H1 (cell line): ENCODE data around the gene ZSCAN12. TPM values are rescaled to one million over a fixed set of nuclear protein-coding genes. Genes with fewer than 3 reads are reported as not detected.
"Not testable (repeated sequence)": the region's sequence is repeated elsewhere in the genome, so short reads cannot be mapped to it uniquely, and the experiment has no call there.

Source experiments
- CTCF ChIA-PET: fragments of 300-600 bp; sonication (Branson Sonifier 250); formaldehyde crosslinking; loops from one replicate; lab custom pipeline; 2021; ENCODE audit not compliant: partially characterized antibody; lab: Charles Lee
- POLR2A ChIA-PET: fragments of 300-600 bp; sonication (Branson Sonifier 250); formaldehyde crosslinking; loops from one replicate; lab custom pipeline; 2021; ENCODE audit warnings: inconsistent platforms; ENCODE audit not compliant: partially characterized antibody; lab: Charles Lee
- DNase-seq, 2 experiments: peaks; one replicate each; pipeline versions ENCODE4 v3.0.0 to v3.0.0-alpha.2; 2010 to 2022; ENCODE audit warnings: low spot score in 2 of 2, low read depth in 1 of 2, mixed read lengths in 1 of 2
- FAIRE-seq: peaks from 2 replicates; lab custom pipeline; 2011; peaks lifted over from hg19 to GRCh38; lab: Jason Lieb, UNC
- H2AFZ ChIP-seq: 2 replicates; pipeline ENCODE4 v1.8.1; 2012; ENCODE audit warnings: low read length, inconsistent platforms
- H2AK5ac ChIP-seq: 2 replicates; pipeline ENCODE4 v1.6.1; 2013; ENCODE audit warnings: low read depth, low read length
- H2BK120ac ChIP-seq: replicated peaks from 2 replicates; pipeline ENCODE3; 2013; ENCODE audit warnings: low read depth, low read length, inconsistent platforms
- H2BK12ac ChIP-seq: 2 replicates; pipeline ENCODE4 v1.6.1; 2013; ENCODE audit warnings: low read depth, low read length
- H2BK15ac ChIP-seq: 2 replicates; pipeline ENCODE4 v1.6.1; 2013; ENCODE audit warnings: low read length
- H2BK20ac ChIP-seq: 2 replicates; pipeline ENCODE4 v1.6.1; 2013; ENCODE audit warnings: low read length
- H2BK5ac ChIP-seq: 2 replicates; pipeline ENCODE4 v1.6.1; 2013; ENCODE audit warnings: low read depth, low read length
- H3K14ac ChIP-seq: 2 replicates; pipeline ENCODE4 v1.6.1; 2013; ENCODE audit warnings: inconsistent platforms; ENCODE audit not compliant: insufficient read length
- H3K18ac ChIP-seq: 2 replicates; pipeline ENCODE4 v1.6.1; 2013; ENCODE audit warnings: low read length; ENCODE audit errors: extremely low read depth
- H3K23ac ChIP-seq: 2 replicates; pipeline ENCODE4 v1.6.1; 2013; ENCODE audit warnings: inconsistent platforms; ENCODE audit not compliant: insufficient read length
- H3K23me2 ChIP-seq: 2 replicates; pipeline ENCODE4 v1.6.1; 2013; ENCODE audit warnings: low read depth, low read length
- H3K27ac ChIP-seq: 2 replicates; pipeline ENCODE4 v1.6.1; 2011; ENCODE audit warnings: low read depth, low read length, inconsistent platforms
- H3K27me3 ChIP-seq, 4 experiments: replicated peaks in 1 of 4; 1 replicate in 1 of 4; 2 replicates in 3 of 4; pipeline versions ENCODE4 v1.6.1 to v1.8.1; 2011 to 2013; ENCODE audit warnings: low read length in 3 of 4, mild to moderate bottlenecking in 3 of 4, inconsistent platforms in 2 of 4, mixed read lengths in 2 of 4, moderate library complexity in 1 of 4; ENCODE audit not compliant: control insufficient read depth in 3 of 4, insufficient read depth in 3 of 4; ENCODE audit errors: extremely low read depth in 1 of 4
- H3K36me3 ChIP-seq, 4 experiments: 2 replicates each; pipeline versions ENCODE4 v1.6.1 to v1.8.1; 2011 to 2013; ENCODE audit warnings: mild to moderate bottlenecking in 4 of 4, low read length in 3 of 4, moderate library complexity in 2 of 4, control low read depth in 1 of 4, inconsistent platforms in 1 of 4; ENCODE audit not compliant: insufficient read depth in 4 of 4, control insufficient read depth in 2 of 4
- H3K4ac ChIP-seq: replicated peaks from 2 replicates; pipeline ENCODE3; 2013; ENCODE audit warnings: low read length, low read depth, mixed read lengths, inconsistent platforms; ENCODE audit not compliant: insufficient read length
- H3K4me1 ChIP-seq, 4 experiments: replicated peaks in 1 of 4; 1 replicate in 1 of 4; 2 replicates in 3 of 4; pipeline versions ENCODE4 v1.6.1 to v1.8.1; 2011 to 2013; ENCODE audit warnings: low read length in 3 of 4, inconsistent platforms in 2 of 4, mixed read lengths in 1 of 4; ENCODE audit not compliant: insufficient read depth in 4 of 4, control insufficient read depth in 3 of 4
- H3K4me2 ChIP-seq, 2 experiments: 2 replicates each; pipeline versions ENCODE4 v1.6.1 to v1.8.1; 2011 to 2013; ENCODE audit warnings: low read depth in 2 of 2, low read length in 2 of 2, control low read depth in 1 of 2, inconsistent platforms in 1 of 2, mild to moderate bottlenecking in 1 of 2; ENCODE audit not compliant: insufficient read depth in 1 of 2
- H3K4me3 ChIP-seq, 4 experiments: fragments of 200-600, 300-600 bp in 1 of 4; sonication (generic), shearing (Covaris generic), sonication (Bioruptor Twin) in 1 of 4; 2 replicates each; pipeline versions ENCODE4 v1.5.1 to v1.8.1; 2011 to 2016; ENCODE audit warnings: low read length in 4 of 4, low read depth in 3 of 4, control low read depth in 2 of 4, inconsistent platforms in 2 of 4, mild to moderate bottlenecking in 2 of 4, mixed read lengths in 1 of 4, moderate library complexity in 1 of 4; ENCODE audit not compliant: insufficient read depth in 2 of 4; ENCODE audit errors: extremely low read depth in 1 of 4
- H3K56ac ChIP-seq: replicated peaks from 2 replicates; pipeline ENCODE3; 2013; ENCODE audit warnings: low read depth, mild to moderate bottlenecking, mixed read lengths, low read length, inconsistent platforms; ENCODE audit not compliant: insufficient read length
- H3K79me1 ChIP-seq: 2 replicates; pipeline ENCODE4 v1.6.1; 2013; ENCODE audit warnings: low read depth, low read length, control low read depth
- H3K79me2 ChIP-seq, 2 experiments: 2 replicates each; pipeline versions ENCODE4 v1.6.1 to v1.8.1; 2012 to 2013; ENCODE audit warnings: low read length in 2 of 2, mild to moderate bottlenecking in 2 of 2, inconsistent platforms in 1 of 2; ENCODE audit not compliant: insufficient read depth in 2 of 2, control insufficient read depth in 1 of 2
- H3K9ac ChIP-seq, 4 experiments: replicated peaks in 1 of 4; 1 replicate in 1 of 4; 2 replicates in 3 of 4; pipeline versions ENCODE4 v1.6.1 to v1.8.1; 2011 to 2013; ENCODE audit warnings: low read depth in 3 of 4, low read length in 3 of 4, control low read depth in 2 of 4, mild to moderate bottlenecking in 2 of 4, moderate library complexity in 2 of 4, inconsistent platforms in 1 of 4; ENCODE audit errors: extremely low read depth in 1 of 4
- H3K9me3 ChIP-seq, 2 experiments: 2 replicates each; pipeline versions ENCODE4 v1.6.1 to v1.8.1; 2012 to 2013; ENCODE audit warnings: mild to moderate bottlenecking in 2 of 2, moderate library complexity in 2 of 2, control low read depth in 1 of 2, inconsistent platforms in 1 of 2, low read depth in 1 of 2, low read length in 1 of 2, mixed read lengths in 1 of 2; ENCODE audit not compliant: insufficient read depth in 2 of 2
- H4K20me1 ChIP-seq, 2 experiments: replicated peaks in 1 of 2; 2 replicates each; pipeline versions ENCODE3 to v1.8.1; 2011 to 2013; ENCODE audit warnings: inconsistent platforms in 2 of 2, low read length in 2 of 2, mild to moderate bottlenecking in 1 of 2; ENCODE audit not compliant: insufficient read depth in 2 of 2, control insufficient read depth in 1 of 2
- H4K5ac ChIP-seq: 2 replicates; pipeline ENCODE4 v1.6.1; 2013; ENCODE audit warnings: low read length, low read depth, mixed read lengths, inconsistent platforms; ENCODE audit not compliant: insufficient read length
- H4K8ac ChIP-seq: 2 replicates; pipeline ENCODE4 v1.8.0; 2013; ENCODE audit warnings: mild to moderate bottlenecking, moderate library complexity, low read length, inconsistent platforms; ENCODE audit not compliant: insufficient read depth; ENCODE audit errors: extremely low read depth
- H4K91ac ChIP-seq: replicated peaks from 2 replicates; pipeline ENCODE3; 2013; ENCODE audit warnings: low read length, mixed read lengths, inconsistent platforms; ENCODE audit not compliant: insufficient read length
- CBX5 ChIP-seq: fragments of 300-800, 300-1000 bp; sonication (generic); IDR thresholded peaks from 2 replicates; pipeline ENCODE4 v1.7.1; 2016; ENCODE audit warnings: antibody characterized with exemption, low read length, low read depth
- WGBS, 2 experiments: shearing (Covaris generic) in 1 of 2; methylation state at CpG; one replicate each; pipeline versions ENCODE4 v1.1.6 to v1.1.7; 2013 to 2015; ENCODE audit warnings: low lambda C conversion rate in 2 of 2, mixed read lengths in 2 of 2, inconsistent platforms in 1 of 2, low coverage in 1 of 2, missing lambda C conversion rate in 1 of 2; ENCODE audit not compliant: insufficient replicate concordance in 2 of 2, insufficient coverage in 1 of 2, insufficient read length in 1 of 2; ENCODE audit errors: extremely low coverage in 1 of 2, missing lambda C conversion rate in 1 of 2; 5-methylcytosine and 5-hydroxymethylcytosine counted together
- polyA plus RNA-seq, 7 experiments: library from polyadenylated mRNA; depleted of rRNA in 3 of 7; stranded (reverse) in 5 of 7; unstranded in 2 of 7; fragments of >200 nt in 5 of 7; fragments of 200-250 nt in 2 of 7; gene quantifications; 1 replicate in 5 of 7; 2 replicates in 1 of 7; 4 replicates in 1 of 7; pipeline versions ENCODE4 v1.2.1 to v1.2.3, GENCODE V29; 2011 to 2013; ENCODE audit warnings: missing spikeins in 2 of 7, mixed read lengths in 2 of 7
- total RNA-seq: library from RNA; stranded (reverse); fragmentation: NEBNext Ultra II Directional; extraction: Animal tissue kit (Norgen Biotek cat#: 25700); gene quantifications from 2 replicates; pipeline ENCODE4 v1.2.1, GENCODE V29; 2021

The ZSCAN12 gene
- total and polyA plus RNA-seq, 2 of the 8 experiments (the other 6 are each of a cell fraction or from before 2014, with no cell fraction given), result 2.2 to 9.6 TPM

GRCh38 chr6:28368522-28368921, 31.0 kb downstream of the ZSCAN12 start:
- Histone ChIP-seq H3K9me3 (no peaks in the 10 kb centered on the region), H3K4me2 (no peak overlapping the region), H2AK5ac (no peak overlapping the region), H3K14ac (no peak overlapping the region), H3K4me1 (no peaks in the 10 kb centered on the region), H4K20me1 (no peaks in the 10 kb centered on the region), H2BK5ac (no peak overlapping the region), H3K4ac (no peak overlapping the region), H4K8ac (no peak overlapping the region), H2BK120ac (no peak overlapping the region), H2BK15ac (no peak overlapping the region), H3K79me2 (no peaks in the 10 kb centered on the region), H2AFZ (no peak overlapping the region), H3K23me2 (no peaks in the 10 kb centered on the region), H4K91ac (no peak overlapping the region), H3K36me3 (peaks cover 9 to 22% (median 14%) of the 10 kb centered on the region in 4 experiments; a peak in 6 of 8 replicates), H3K4me3 (no peak overlapping the region), H3K27ac (no peak overlapping the region), H3K79me1 (no peaks in the 10 kb centered on the region), H3K27me3 (no peaks in the 10 kb centered on the region), H2BK12ac (no peak overlapping the region), H3K9ac (no peak overlapping the region), H3K18ac (no peak overlapping the region), H3K56ac (no peak overlapping the region), H2BK20ac (no peak overlapping the region), H4K5ac (no peak overlapping the region), H3K23ac (no peak overlapping the region)
- CTCF ChIA-PET, result no interaction called here
- 87% methylated on average over 4 of the region's 4 CpGs; no CpG with 5 or more reads in 1 of the 2 experiments for WGBS, 2 experiments
- DNase-seq (no peak), FAIRE-seq (no peak)
- no peak for TF ChIP-seq CBX5
- POLR2A ChIA-PET, result interaction anchor here (0.6 kb wide), 1 partner anchor 136 kb away, joined by 3 read pairs; no protein-coding TSS in a partner anchor

GRCh38 chr6:28365590-28365989, 34.0 kb downstream of the ZSCAN12 start:
- H3K4me1 ChIP-seq, H3K23ac ChIP-seq, H4K8ac ChIP-seq, H4K91ac ChIP-seq, H3K56ac ChIP-seq, H3K4me2 ChIP-seq, POLR2A ChIA-PET, H2AK5ac ChIP-seq, DNase-seq, H3K79me2 ChIP-seq, H2BK12ac ChIP-seq, H3K9me3 ChIP-seq, H3K23me2 ChIP-seq, FAIRE-seq, H3K27me3 ChIP-seq, H3K4me3 ChIP-seq, H3K79me1 ChIP-seq, H3K9ac ChIP-seq, H3K4ac ChIP-seq, H2BK15ac ChIP-seq, H3K27ac ChIP-seq, H2BK5ac ChIP-seq, H2BK120ac ChIP-seq, H3K18ac ChIP-seq, H4K5ac ChIP-seq, H2AFZ ChIP-seq, H4K20me1 ChIP-seq, H2BK20ac ChIP-seq, H3K14ac ChIP-seq: not testable (repeated sequence)
- peaks cover 9 to 22% (median 18%) of the 10 kb centered on the region in 4 experiments; a peak in 6 of 8 replicates for H3K36me3 ChIP-seq
- CTCF ChIA-PET, result interaction anchor here (3.7 kb wide), 1 partner anchor 10 kb away, joined by 18 read pairs; no protein-coding TSS in a partner anchor
- WGBS, 2 experiments, result 88% methylated on average over 4 of the region's 4 CpGs; no CpG with 5 or more reads in 1 of the 2 experiments
